SK-N-MC (cell line): Measurements from ENCODE around the gene POLR1C.

Source experiments
- EZH2 ChIP-seq: fragments of 200-600 bp; sonication (generic); IDR thresholded peaks from one replicate; pipeline ENCODE4 v1.6.1; 2017; ENCODE audit warnings: antibody characterized with exemption
- POLR2AphosphoS5 ChIP-seq: IDR thresholded peaks from 2 replicates; pipeline ENCODE4 v1.6.1; 2012; ENCODE audit warnings: mild to moderate bottlenecking, low read depth, low read length, borderline replicate concordance

- no peak for TF ChIP-seq POLR2AphosphoS5
- TF ChIP-seq EZH2, result no peak
These were observed 42.4 kb downstream of the POLR1C start for GRCh38 chr6:43559328-43559727.
